Measurements from ENCODE around the gene SSTR4. TPM values are rescaled to one million over a fixed set of nuclear protein-coding genes. Genes with fewer than 3 reads are reported as not detected.

The SSTR4 gene
- total RNA-seq, 1 experiment from 2014 or later: not detected

DNA sequence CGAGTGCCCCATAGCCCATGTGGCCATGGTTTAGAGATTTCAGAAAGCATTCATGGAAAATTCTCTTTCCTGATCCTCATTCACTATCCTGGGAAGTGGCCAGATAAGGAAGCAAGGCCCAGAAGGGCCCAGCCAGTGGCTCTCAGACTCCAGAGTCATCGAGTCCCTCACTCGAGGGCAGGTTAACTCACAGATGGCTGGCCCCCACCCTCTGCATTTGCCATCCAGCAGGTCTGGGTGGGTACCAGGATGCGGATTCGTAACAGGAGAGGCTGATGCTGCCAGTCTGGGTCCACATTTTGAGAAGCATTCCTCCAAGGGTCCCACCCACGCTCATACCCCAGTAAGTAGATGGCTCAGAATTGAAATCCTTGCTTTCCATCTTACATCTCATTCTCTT is 3.8 kb upstream of the SSTR4 start:
- H3K4me2 ChIP-seq (ENCODE audit: low read depth, low read length, poor library complexity, severe bottlenecking): no peak overlapping the region
- no peaks in the 10 kb centered on the region for H3K9me2 ChIP-seq (replicated peaks; ENCODE audit: insufficient read depth, low read length)

DNA sequence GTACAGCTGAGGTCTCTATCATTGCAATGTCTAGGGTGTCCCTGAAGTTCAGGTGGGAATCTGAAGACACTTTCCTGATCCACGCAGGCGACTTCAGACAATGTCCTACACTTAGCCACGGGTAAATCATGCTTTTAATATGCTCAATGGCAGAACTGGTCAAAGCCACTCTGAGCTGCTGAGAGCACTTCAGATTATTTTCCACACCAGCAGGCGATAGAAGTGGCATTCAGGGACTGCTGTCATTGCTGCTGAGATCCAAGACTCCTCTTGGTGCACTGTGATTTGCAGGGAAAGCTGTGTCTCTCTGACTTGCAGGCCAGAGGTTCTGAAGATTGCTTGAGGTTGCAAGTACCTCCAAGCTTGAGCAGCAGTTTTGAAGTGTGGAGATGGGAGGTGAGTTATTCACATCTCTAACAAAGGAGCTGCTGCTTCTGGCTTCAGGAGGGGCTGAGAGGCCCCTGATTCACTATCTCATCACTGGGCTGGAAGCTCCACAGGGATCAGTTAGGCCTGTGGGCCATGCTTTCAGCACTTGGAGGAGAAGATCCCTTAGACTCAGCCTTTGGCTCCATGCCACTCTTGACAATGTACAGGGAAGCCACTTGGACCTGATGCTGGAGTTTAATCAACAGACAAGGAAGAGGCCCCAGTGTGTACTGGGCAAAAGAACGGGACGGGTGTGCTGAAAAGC is 2.9 kb upstream of the SSTR4 start:
- Histone ChIP-seq H3K27ac (ENCODE audit: low read length) (no peak overlapping the region), H2AFZ (ENCODE audit: low read length) (no peak overlapping the region), H3K4me2 (ENCODE audit: low read depth, low read length, poor library complexity, severe bottlenecking) (no peak overlapping the region), H3K9me3 (ENCODE audit: low read length) (no peaks in the 10 kb centered on the region), H3K9ac (ENCODE audit: low read length) (no peak overlapping the region), H4K20me1 (ENCODE audit: insufficient read depth, low read depth, low read length) (no peaks in the 10 kb centered on the region), H3K9me2 (replicated peaks; ENCODE audit: insufficient read depth, low read length) (no peaks in the 10 kb centered on the region), H3K36me3 (ENCODE audit: insufficient read depth, low read length) (no peaks in the 10 kb centered on the region), H3K27me3 (ENCODE audit: low read length) (no peaks in the 10 kb centered on the region), H3K79me2 (ENCODE audit: low read length) (no peaks in the 10 kb centered on the region), H3K4me1 (ENCODE audit: low read length) (no peaks in the 10 kb centered on the region), H3K4me3 (ENCODE audit: low read length) (no peak overlapping the region)
- DNase-seq: no peak

More for the DNA sequence above, 3.8 kb upstream of the SSTR4 start:
- Histone ChIP-seq H3K79me2 (ENCODE audit: low read length) (no peaks in the 10 kb centered on the region), H3K36me3 (ENCODE audit: insufficient read depth, low read length) (no peaks in the 10 kb centered on the region), H3K4me3 (ENCODE audit: low read length) (no peak overlapping the region), H3K27me3 (ENCODE audit: low read length) (no peaks in the 10 kb centered on the region), H3K9me3 (ENCODE audit: low read length) (no peaks in the 10 kb centered on the region), H3K9ac (ENCODE audit: low read length) (no peak overlapping the region), H4K20me1 (ENCODE audit: insufficient read depth, low read depth, low read length) (no peaks in the 10 kb centered on the region), H2AFZ (ENCODE audit: low read length) (no peak overlapping the region), H3K27ac (ENCODE audit: low read length) (no peak overlapping the region), H3K4me1 (ENCODE audit: low read length) (no peaks in the 10 kb centered on the region)
- DNase-seq: no peak

DNA sequence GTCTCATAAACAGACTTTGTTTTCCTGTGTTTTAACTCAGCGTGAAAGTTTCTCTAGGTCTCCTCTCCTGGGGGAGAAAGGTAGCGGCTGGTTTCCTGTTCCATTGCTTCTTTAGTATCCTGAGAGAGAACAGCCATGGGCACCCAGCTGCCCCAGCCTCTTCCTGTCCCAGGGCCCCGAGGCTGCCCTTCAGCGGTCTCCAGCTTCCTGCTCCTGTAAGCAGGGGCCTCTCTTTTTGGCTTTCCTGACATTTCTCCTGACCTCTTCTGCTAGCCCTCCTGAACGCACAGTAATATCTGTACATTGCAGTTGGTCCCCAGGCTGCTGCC is 2.4 kb upstream of the SSTR4 start:
- Histone ChIP-seq H3K4me2 (ENCODE audit: low read depth, low read length, poor library complexity, severe bottlenecking) (no peak overlapping the region), H3K36me3 (ENCODE audit: insufficient read depth, low read length) (no peaks in the 10 kb centered on the region), H3K4me3 (ENCODE audit: low read length) (no peak overlapping the region), H3K9ac (ENCODE audit: low read length) (no peak overlapping the region), H3K9me3 (ENCODE audit: low read length) (no peaks in the 10 kb centered on the region), H3K27ac (ENCODE audit: low read length) (no peak overlapping the region), H4K20me1 (ENCODE audit: insufficient read depth, low read depth, low read length) (no peaks in the 10 kb centered on the region), H3K79me2 (ENCODE audit: low read length) (no peaks in the 10 kb centered on the region), H3K4me1 (ENCODE audit: low read length) (no peaks in the 10 kb centered on the region), H3K9me2 (replicated peaks; ENCODE audit: insufficient read depth, low read length) (no peaks in the 10 kb centered on the region), H2AFZ (ENCODE audit: low read length) (no peak overlapping the region), H3K27me3 (ENCODE audit: low read length) (no peaks in the 10 kb centered on the region)
- DNase-seq: no peak

DNA sequence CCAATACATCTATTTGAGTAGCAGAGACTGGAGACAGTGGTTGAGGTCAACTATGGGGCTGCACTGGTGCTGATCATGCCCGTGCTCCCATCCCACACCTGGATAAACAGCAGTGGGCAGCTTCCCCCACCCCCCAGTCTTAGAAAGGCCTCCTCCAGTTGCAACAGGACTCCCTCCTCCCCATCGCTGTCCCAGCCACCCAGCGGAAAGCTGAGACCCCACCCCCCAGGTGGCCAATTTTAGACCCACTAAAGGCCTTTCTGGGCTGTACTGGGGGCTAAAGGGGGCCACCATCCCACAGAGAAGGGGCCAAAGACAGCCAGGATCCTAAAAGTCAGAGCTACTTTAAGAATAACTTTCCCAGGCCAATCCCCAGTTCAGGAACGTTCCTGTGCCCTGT is 1.2 kb upstream of the SSTR4 start:
- Histone ChIP-seq H3K4me1 (ENCODE audit: low read length) (no peaks in the 10 kb centered on the region), H3K4me2 (ENCODE audit: low read depth, low read length, poor library complexity, severe bottlenecking) (no peak overlapping the region), H3K79me2 (ENCODE audit: low read length) (no peaks in the 10 kb centered on the region), H3K27me3 (ENCODE audit: low read length) (no peaks in the 10 kb centered on the region), H4K20me1 (ENCODE audit: insufficient read depth, low read depth, low read length) (no peaks in the 10 kb centered on the region), H3K9ac (ENCODE audit: low read length) (no peak overlapping the region), H3K9me3 (ENCODE audit: low read length) (no peaks in the 10 kb centered on the region), H3K4me3 (ENCODE audit: low read length) (no peak overlapping the region), H3K27ac (ENCODE audit: low read length) (no peak overlapping the region), H2AFZ (ENCODE audit: low read length) (no peak overlapping the region), H3K36me3 (ENCODE audit: insufficient read depth, low read length) (no peaks in the 10 kb centered on the region), H3K9me2 (replicated peaks; ENCODE audit: insufficient read depth, low read length) (no peaks in the 10 kb centered on the region)
- DNase-seq: no peak

DNA sequence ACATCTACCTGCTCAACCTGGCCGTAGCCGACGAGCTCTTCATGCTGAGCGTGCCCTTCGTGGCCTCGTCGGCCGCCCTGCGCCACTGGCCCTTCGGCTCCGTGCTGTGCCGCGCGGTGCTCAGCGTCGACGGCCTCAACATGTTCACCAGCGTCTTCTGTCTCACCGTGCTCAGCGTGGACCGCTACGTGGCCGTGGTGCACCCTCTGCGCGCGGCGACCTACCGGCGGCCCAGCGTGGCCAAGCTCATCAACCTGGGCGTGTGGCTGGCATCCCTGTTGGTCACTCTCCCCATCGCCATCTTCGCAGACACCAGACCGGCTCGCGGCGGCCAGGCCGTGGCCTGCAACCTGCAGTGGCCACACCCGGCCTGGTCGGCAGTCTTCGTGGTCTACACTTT is 619 bp downstream of the SSTR4 start:
- Histone ChIP-seq H3K4me2 (ENCODE audit: low read depth, low read length, poor library complexity, severe bottlenecking) (no peak overlapping the region), H3K9ac (ENCODE audit: low read length) (no peak overlapping the region), H3K4me1 (ENCODE audit: low read length) (peaks cover 7% of the 10 kb centered on the region), H3K27me3 (ENCODE audit: low read length) (no peaks in the 10 kb centered on the region), H3K9me3 (ENCODE audit: low read length) (no peaks in the 10 kb centered on the region), H3K36me3 (ENCODE audit: insufficient read depth, low read length) (no peaks in the 10 kb centered on the region), H2AFZ (ENCODE audit: low read length) (no peak overlapping the region), H3K27ac (ENCODE audit: low read length) (no peak overlapping the region), H3K4me3 (ENCODE audit: low read length) (no peak overlapping the region), H4K20me1 (ENCODE audit: insufficient read depth, low read depth, low read length) (no peaks in the 10 kb centered on the region), H3K9me2 (replicated peaks; ENCODE audit: insufficient read depth, low read length) (no peaks in the 10 kb centered on the region), H3K79me2 (ENCODE audit: low read length) (no peaks in the 10 kb centered on the region)
- DNase-seq: no peak

DNA sequence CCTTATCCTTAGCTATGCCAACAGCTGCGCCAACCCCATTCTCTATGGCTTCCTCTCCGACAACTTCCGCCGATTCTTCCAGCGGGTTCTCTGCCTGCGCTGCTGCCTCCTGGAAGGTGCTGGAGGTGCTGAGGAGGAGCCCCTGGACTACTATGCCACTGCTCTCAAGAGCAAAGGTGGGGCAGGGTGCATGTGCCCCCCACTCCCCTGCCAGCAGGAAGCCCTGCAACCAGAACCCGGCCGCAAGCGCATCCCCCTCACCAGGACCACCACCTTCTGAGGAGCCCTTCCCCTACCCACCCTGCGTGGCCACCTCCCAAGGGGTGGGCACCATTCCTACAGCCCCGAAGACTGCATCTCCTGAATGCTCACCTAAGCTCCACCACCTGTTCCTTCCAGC is 1.3 kb downstream of the SSTR4 start:
- no peak for DNase-seq
- Histone ChIP-seq H4K20me1 (ENCODE audit: insufficient read depth, low read depth, low read length) (no peaks in the 10 kb centered on the region), H3K27ac (ENCODE audit: low read length) (no peak overlapping the region), H3K4me3 (ENCODE audit: low read length) (no peak overlapping the region), H3K36me3 (ENCODE audit: insufficient read depth, low read length) (no peaks in the 10 kb centered on the region), H3K9ac (ENCODE audit: low read length) (no peak overlapping the region), H3K9me2 (replicated peaks; ENCODE audit: insufficient read depth, low read length) (no peaks in the 10 kb centered on the region), H3K9me3 (ENCODE audit: low read length) (no peaks in the 10 kb centered on the region), H2AFZ (ENCODE audit: low read length) (no peak overlapping the region), H3K27me3 (ENCODE audit: low read length) (no peaks in the 10 kb centered on the region), H3K4me1 (ENCODE audit: low read length) (peaks cover 13% of the 10 kb centered on the region), H3K4me2 (ENCODE audit: low read depth, low read length, poor library complexity, severe bottlenecking) (no peak overlapping the region), H3K79me2 (ENCODE audit: low read length) (no peaks in the 10 kb centered on the region)

DNA sequence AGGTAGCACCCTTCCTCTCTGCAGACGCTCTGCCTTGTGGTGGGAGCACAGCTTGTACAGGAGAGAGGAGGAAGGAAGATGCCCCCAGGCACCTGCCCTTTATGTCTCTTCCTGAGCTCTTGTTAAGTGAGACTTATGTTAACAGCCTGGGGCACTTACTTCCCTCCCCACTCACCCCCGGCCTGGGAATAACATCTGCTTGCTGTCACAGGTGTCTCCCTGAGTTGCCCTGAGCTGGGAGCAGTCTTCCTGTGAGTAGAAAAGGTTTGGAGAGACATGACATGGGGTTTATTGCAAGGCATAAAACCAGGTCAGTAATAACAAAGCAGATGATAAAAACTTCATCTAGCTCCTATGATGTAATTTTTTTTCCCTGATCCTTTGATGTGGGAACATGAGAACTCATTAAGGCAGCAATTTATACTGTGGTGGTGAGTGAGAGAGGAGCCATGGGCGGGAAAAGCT is 1.9 kb downstream of the SSTR4 start:
- Histone ChIP-seq H3K4me3 (ENCODE audit: low read length) (no peak overlapping the region), H3K36me3 (ENCODE audit: insufficient read depth, low read length) (no peaks in the 10 kb centered on the region), H3K27ac (ENCODE audit: low read length) (no peak overlapping the region), H2AFZ (ENCODE audit: low read length) (no peak overlapping the region), H3K4me2 (ENCODE audit: low read depth, low read length, poor library complexity, severe bottlenecking) (no peak overlapping the region), H4K20me1 (ENCODE audit: insufficient read depth, low read depth, low read length) (no peaks in the 10 kb centered on the region), H3K4me1 (ENCODE audit: low read length) (peaks cover 18% of the 10 kb centered on the region), H3K9me3 (ENCODE audit: low read length) (no peaks in the 10 kb centered on the region), H3K9ac (ENCODE audit: low read length) (no peak overlapping the region), H3K9me2 (replicated peaks; ENCODE audit: insufficient read depth, low read length) (no peaks in the 10 kb centered on the region), H3K27me3 (ENCODE audit: low read length) (no peaks in the 10 kb centered on the region), H3K79me2 (ENCODE audit: low read length) (no peaks in the 10 kb centered on the region)
- no peak for DNase-seq

DNA sequence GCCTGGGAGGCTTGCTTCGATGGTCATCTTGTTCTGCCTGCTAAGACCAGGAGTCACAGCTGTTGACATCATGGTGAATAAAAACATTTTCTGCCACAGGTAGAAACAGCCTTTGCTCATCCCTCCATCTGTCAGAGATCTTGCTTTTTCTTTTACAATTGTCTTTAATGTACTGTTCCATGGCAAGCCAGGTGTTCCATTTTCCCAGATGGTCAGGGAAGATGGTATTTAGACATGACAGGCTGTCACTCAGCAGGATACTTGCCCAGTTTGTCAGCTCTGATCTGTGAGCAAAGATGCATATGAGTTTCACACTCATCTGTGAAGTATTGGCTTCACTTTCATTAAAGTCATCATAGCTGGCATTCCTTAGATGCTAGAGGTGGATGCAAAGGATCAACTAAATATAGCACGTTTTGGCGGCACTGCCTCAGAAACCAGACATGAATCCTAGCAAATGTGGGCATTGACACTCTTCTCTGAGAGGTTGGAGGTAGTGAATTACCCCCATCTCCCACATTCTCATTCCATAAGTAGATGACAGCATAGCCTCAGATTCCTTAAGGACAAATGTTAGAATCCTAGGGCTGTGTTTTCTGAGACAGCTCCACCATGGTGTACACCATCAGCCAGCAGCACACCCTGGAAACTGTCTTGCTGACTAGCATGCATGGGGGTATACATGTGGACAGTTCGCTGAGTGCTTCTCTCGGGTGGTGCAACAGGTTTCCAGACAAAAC is 4.2 kb downstream of the SSTR4 start:
- no peaks in the 10 kb centered on the region for H3K79me2 ChIP-seq (ENCODE audit: low read length)
- H3K9me3 ChIP-seq (ENCODE audit: low read length): no peaks in the 10 kb centered on the region
- DNase-seq: no peak
- no peaks in the 10 kb centered on the region for H3K27me3 ChIP-seq (ENCODE audit: low read length)
- H3K4me1 ChIP-seq (ENCODE audit: low read length): peaks cover 18% of the 10 kb centered on the region
- H4K20me1 ChIP-seq (ENCODE audit: insufficient read depth, low read depth, low read length): no peaks in the 10 kb centered on the region
- H3K4me2 ChIP-seq (ENCODE audit: low read depth, low read length, poor library complexity, severe bottlenecking): no peak overlapping the region
- no peaks in the 10 kb centered on the region for H3K9me2 ChIP-seq (replicated peaks; ENCODE audit: insufficient read depth, low read length)
- no peak overlapping the region for H2AFZ ChIP-seq (ENCODE audit: low read length)
- H3K27ac ChIP-seq (ENCODE audit: low read length): no peak overlapping the region
- H3K4me3 ChIP-seq (ENCODE audit: low read length): no peak overlapping the region
- H3K36me3 ChIP-seq (ENCODE audit: insufficient read depth, low read length): no peaks in the 10 kb centered on the region
- H3K9ac ChIP-seq (ENCODE audit: low read length): no peak overlapping the region
